Measurements from ENCODE around the gene ATXN7.

- TF ChIP-seq CTCF (IDR thresholded peaks at IDR 0.05) (no peak), POLR2A (IDR thresholded peaks at IDR 0.05) (no peak)
These were observed 64.0 kb downstream of the ATXN7 start for GRCh38 chr3:63927422-63928280.

Measured in breast epithelium (tissue), 3 donors.